ENCODE results near the gene ANGPTL8. TPM values are rescaled to one million over a fixed set of nuclear protein-coding genes. Genes with fewer than 3 reads are reported as not detected.

The ANGPTL8 gene
- total RNA-seq, 4 donors from 2014 or later, result 2.0 TPM; not detected in 3

DNA sequence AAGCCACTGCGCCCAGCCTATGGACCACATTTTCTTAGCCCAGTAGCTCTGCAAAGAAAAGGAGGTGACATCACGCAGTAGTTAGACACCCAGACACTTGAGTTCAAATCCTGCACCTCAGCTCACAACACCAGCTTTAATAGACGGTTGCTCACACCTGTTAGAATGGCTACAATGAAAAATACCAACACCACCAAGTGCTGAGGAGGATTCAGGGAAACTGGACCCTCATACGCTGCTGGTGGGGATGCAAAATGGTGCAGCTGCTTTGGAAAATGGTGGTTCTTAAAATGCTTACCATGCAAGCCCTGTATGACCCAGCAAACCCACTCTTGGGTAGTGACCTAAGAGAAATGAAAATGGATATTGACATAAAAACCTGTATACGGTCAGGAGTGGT, 34.6 kb downstream of the ANGPTL8 start:
- no peaks in the 10 kb centered on the region for H3K9me3 ChIP-seq
- H3K4me1 ChIP-seq, result peaks cover 0 to 9% (median 5%) of the 10 kb centered on the region in 3 donors
- no peaks in the 10 kb centered on the region for H3K36me3 ChIP-seq
- no peak overlapping the region for H3K27ac ChIP-seq
- no peaks in the 10 kb centered on the region for H3K27me3 ChIP-seq
- no peak for ATAC-seq
- TF ChIP-seq, protein P1, sequence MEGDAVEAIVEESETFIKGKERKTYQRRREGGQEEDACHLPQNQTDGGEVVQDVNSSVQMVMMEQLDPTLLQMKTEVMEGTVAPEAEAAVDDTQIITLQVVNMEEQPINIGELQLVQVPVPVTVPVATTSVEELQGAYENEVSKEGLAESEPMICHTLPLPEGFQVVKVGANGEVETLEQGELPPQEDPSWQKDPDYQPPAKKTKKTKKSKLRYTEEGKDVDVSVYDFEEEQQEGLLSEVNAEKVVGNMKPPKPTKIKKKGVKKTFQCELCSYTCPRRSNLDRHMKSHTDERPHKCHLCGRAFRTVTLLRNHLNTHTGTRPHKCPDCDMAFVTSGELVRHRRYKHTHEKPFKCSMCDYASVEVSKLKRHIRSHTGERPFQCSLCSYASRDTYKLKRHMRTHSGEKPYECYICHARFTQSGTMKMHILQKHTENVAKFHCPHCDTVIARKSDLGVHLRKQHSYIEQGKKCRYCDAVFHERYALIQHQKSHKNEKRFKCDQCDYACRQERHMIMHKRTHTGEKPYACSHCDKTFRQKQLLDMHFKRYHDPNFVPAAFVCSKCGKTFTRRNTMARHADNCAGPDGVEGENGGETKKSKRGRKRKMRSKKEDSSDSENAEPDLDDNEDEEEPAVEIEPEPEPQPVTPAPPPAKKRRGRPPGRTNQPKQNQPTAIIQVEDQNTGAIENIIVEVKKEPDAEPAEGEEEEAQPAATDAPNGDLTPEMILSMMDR (IDR thresholded peaks at IDR 0.05), result no peak
- no peak overlapping the region for H3K4me3 ChIP-seq
- 70 to 84% methylated on average over 3 of the region's 5 CpGs for WGBS, 2 donors (ENCODE audit: low coverage in 1 of 2)

GRCh38 chr19:11274533-11275086, 35.2 kb downstream of the ANGPTL8 start:
- Histone ChIP-seq H3K27me3 (no peaks in the 10 kb centered on the region), H3K36me3 (no peaks in the 10 kb centered on the region), H3K9me3 (no peaks in the 10 kb centered on the region), H3K4me3 (no peak overlapping the region), H3K27ac (no peak overlapping the region), H3K4me1 (peaks cover 0 to 3% (median 0%) of the 10 kb centered on the region in 3 donors)
- no peak for ATAC-seq
- TF ChIP-seq, protein P1 (IDR thresholded peaks at IDR 0.05), result no peak
- TF ChIP-seq POLR2A (IDR thresholded peaks at IDR 0.05) (no peak), POLR2AphosphoS5 (IDR thresholded peaks at IDR 0.05) (no peak), EP300 (IDR thresholded peaks at IDR 0.05) (no peak)
- WGBS, 2 donors (ENCODE audit: low coverage in 1 of 2), result 64 to 71% methylated on average over 2 to 4 of the region's 4 CpGs

DNA sequence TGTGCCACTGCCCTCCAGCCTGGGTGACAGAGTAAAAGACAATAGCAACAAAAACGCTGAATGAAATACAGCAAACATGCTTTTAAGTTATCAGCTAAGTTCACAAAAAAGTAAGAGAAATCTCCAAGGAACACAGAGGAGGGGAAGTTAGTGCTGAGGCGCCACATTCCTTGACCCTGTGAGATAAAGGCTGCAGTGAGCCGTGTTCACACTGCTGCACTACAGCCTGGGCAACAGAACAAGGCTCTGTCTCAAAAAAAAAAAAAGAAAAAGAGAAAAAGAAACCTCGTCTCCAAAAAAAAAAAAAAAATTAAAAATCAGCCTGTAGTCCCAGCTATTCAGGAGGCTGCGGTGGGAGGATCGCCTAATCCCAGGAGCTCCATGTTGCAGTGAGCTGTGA, 39.3 kb downstream of the ANGPTL8 start:
- 37% methylated on average over 3 of the region's 6 CpGs; no CpG with 5 or more reads in 1 of the 2 donors for WGBS, 2 donors (ENCODE audit: low coverage in 1 of 2)
- no peak for ATAC-seq

DNA sequence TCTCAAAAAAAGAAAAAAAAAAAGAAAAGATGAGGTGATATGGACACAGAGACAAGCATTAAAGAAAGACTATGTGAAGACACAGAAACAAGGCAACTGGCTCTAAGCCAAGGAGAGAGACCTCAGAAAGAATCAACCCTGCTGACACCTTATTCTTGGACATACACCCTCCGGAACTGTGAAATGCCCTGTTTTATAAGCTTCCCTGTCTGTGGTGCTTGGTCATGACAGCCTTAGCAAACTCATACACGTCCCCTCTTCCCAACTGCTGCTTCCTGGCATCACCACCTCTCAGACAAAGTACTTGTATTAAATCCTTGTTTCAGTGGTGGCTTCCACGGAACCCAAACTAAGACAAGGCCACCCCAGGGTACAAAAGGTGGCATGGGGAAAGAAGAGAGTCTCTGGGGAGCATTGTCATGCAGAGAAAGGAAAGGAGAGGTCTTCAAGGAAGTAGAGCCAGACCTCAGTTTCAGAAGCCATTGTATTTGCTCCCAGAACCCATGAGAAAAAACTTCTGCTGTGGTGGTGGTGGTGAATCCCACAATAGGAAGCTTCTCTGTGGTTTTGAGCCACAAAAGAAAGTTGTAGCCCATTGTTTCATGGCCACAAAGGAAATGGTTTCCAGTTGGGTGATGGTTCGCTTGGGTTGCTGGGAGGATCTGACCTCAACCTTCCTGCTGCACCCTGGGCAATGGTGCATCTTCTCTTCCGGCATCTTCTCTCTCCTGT, 40.3 kb downstream of the ANGPTL8 start:
- Histone ChIP-seq H3K9me3 (no peaks in the 10 kb centered on the region), H3K27ac (no peak overlapping the region), H3K4me1 (no peaks in the 10 kb centered on the region), H3K36me3 (no peaks in the 10 kb centered on the region), H3K4me3 (no peak overlapping the region), H3K27me3 (no peaks in the 10 kb centered on the region)
- no peak for ATAC-seq
- WGBS, 2 donors (ENCODE audit: low coverage in 1 of 2), result 72 to 80% methylated on average over 2 to 5 of the region's 5 CpGs
- TF ChIP-seq, protein P1 (IDR thresholded peaks at IDR 0.05), result no peak
- TF ChIP-seq POLR2AphosphoS5 (IDR thresholded peaks at IDR 0.05) (no peak), EP300 (IDR thresholded peaks at IDR 0.05) (no peak), POLR2A (IDR thresholded peaks at IDR 0.05) (no peak)

More for the DNA sequence above, 39.3 kb downstream of the ANGPTL8 start:
- no peaks in the 10 kb centered on the region for H3K9me3 ChIP-seq
- H3K4me1 ChIP-seq, result no peaks in the 10 kb centered on the region
- no peak overlapping the region for H3K27ac ChIP-seq
- H3K27me3 ChIP-seq, result no peaks in the 10 kb centered on the region
- no peak overlapping the region for H3K4me3 ChIP-seq
- no peak for TF ChIP-seq EP300 (IDR thresholded peaks at IDR 0.05)
- TF ChIP-seq POLR2A (IDR thresholded peaks at IDR 0.05), result no peak
- TF ChIP-seq, protein P1 (IDR thresholded peaks at IDR 0.05), result no peak
- no peak for TF ChIP-seq POLR2AphosphoS5 (IDR thresholded peaks at IDR 0.05)
- H3K36me3 ChIP-seq, result no peaks in the 10 kb centered on the region

Data from gastroesophageal sphincter (tissue), 4 donors.